MM.1S (cell line): ENCODE measurements around the gene TLE1.

Experiments
- CTCF ChIP-seq: fragments of 300-600 bp; sonication (generic); IDR thresholded peaks from 2 replicates; pipeline ENCODE4 v1.5.1; 2016; ENCODE audit warnings: antibody characterized with exemption, low read length, mixed read lengths
- EZH2 ChIP-seq: fragments of 300-600 bp; sonication (generic); optimal IDR thresholded peaks from 2 replicates; pipeline ENCODE3; 2017; ENCODE audit warnings: low read depth, mild to moderate bottlenecking, antibody characterized with exemption, low read length, mixed read lengths

GRCh38 chr9:81556923-81557322 lies 132.4 kb downstream of the TLE1 start:
- TF ChIP-seq CTCF: no peak
- TF ChIP-seq EZH2: no peak
